Stimulated activated naive CD8-positive, alpha-beta T cell treated with anti-CD3 and anti-CD28 coated beads, Interleukin-15, amount 100 ng/mL, for 72 hours (primary cell): Measurements from ENCODE around the gene TBCE.
"Not testable (repeated sequence)": the region's sequence is repeated elsewhere in the genome, so short reads cannot be mapped to it uniquely, and the experiment has no call there.

Experiments
- ATAC-seq: fragments of 150-1000 bp; cut with Tn5 transposase; 2 replicates; pipeline ENCODE4 v1.10.0; 2021; ENCODE audit warnings: mild to moderate bottlenecking, moderate library complexity
- DNase-seq, 2 donors: peaks; one replicate each; pipeline ENCODE4 v3.0.0; 2021 to 2022
- H3K27ac Mint-ChIP-seq, 2 donors: one replicate each; pipeline ENCODE4 v1.8.0; 2022; ENCODE audit warnings: mild to moderate bottlenecking in 2 of 2, mixed read lengths in 2 of 2, moderate library complexity in 2 of 2
- H3K27me3 Mint-ChIP-seq: one replicate; pipeline ENCODE4 v1.8.0; 2022; ENCODE audit warnings: mixed read lengths
- H3K4me1 Mint-ChIP-seq: one replicate; pipeline ENCODE4 v1.8.0; 2022; ENCODE audit warnings: mild to moderate bottlenecking, mixed read lengths
- H3K4me3 Mint-ChIP-seq, 2 donors: one replicate each; pipeline ENCODE4 v1.8.0; 2022; ENCODE audit warnings: mild to moderate bottlenecking in 2 of 2, mixed read lengths in 2 of 2, moderate library complexity in 1 of 2
- H3K9me3 Mint-ChIP-seq, 2 donors: one replicate each; pipeline ENCODE4 v1.8.0; 2022; ENCODE audit warnings: mixed read lengths in 2 of 2

TBCE gene

DNA sequence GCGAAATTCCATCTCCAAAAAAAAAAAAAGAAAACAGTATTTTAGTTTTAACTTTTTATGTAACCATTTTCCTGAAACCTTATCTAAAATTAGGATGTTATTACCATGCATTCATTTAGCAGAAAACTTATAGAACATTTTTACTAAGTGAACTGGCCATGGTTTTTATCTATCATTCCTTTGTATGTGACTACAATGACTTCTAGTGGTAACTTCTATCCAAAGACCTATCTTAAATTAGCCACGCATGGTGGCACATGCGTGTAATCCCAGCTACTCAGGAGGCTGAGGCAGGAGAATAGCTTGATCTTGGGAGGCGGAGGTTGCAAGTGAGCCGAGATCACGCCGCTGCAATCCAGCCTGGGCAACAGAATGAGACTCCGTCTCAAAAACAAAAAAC is 27.5 kb upstream of the TBCE start:
- Mint-ChIP-seq H3K27me3 (no peaks in the 10 kb centered on the region), H3K9me3 (no peaks in the 10 kb centered on the region), H3K4me1 (peaks cover 22% of the 10 kb centered on the region), H3K27ac (peak overlapping the region; percentile 84 to 90), H3K4me3 (no peak overlapping the region)
- DNase-seq, result no peak
- no peak for ATAC-seq

DNA sequence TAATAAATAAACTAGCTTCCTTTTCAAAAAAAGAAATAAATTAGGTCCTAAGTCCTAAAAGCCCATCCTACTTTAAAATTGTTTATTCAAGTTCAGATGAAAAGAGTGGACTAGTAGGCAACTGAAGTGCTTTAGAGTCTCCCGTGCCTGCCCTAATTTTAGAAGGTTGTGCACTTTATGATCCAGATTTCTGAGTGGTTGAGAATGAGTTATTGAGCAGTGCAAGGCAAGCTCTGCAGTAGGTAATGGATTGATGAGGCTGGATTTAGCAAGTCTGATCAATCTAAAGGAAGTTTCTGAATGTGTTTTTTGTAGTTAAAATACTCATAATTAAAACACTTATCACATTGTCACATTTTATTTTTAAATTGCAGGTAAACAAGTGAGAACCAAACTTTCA is 25.9 kb upstream of the TBCE start:
- ATAC-seq (no peak), DNase-seq (no peak)
- Mint-ChIP-seq H3K27ac (peak overlapping the region; percentile 9 to 24), H3K4me1 (peaks cover 17% of the 10 kb centered on the region), H3K4me3 (no peak overlapping the region), H3K27me3 (no peaks in the 10 kb centered on the region), H3K9me3 (no peaks in the 10 kb centered on the region)

DNA sequence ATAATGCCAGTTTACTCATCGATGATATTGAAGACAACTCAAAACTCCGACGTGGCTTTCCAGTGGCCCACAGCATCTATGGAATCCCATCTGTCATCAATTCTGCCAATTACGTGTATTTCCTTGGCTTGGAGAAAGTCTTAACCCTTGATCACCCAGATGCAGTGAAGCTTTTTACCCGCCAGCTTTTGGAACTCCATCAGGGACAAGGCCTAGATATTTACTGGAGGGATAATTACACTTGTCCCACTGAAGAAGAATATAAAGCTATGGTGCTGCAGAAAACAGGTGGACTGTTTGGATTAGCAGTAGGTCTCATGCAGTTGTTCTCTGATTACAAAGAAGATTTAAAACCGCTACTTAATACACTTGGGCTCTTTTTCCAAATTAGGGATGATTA is 25.2 kb upstream of the TBCE start:
- DNase-seq (no peak), ATAC-seq (no peak)
- Mint-ChIP-seq H3K27me3 (no peaks in the 10 kb centered on the region), H3K4me1 (peaks cover 11% of the 10 kb centered on the region), H3K9me3 (no peaks in the 10 kb centered on the region), H3K4me3 (no peak overlapping the region), H3K27ac (no peak overlapping the region)

DNA sequence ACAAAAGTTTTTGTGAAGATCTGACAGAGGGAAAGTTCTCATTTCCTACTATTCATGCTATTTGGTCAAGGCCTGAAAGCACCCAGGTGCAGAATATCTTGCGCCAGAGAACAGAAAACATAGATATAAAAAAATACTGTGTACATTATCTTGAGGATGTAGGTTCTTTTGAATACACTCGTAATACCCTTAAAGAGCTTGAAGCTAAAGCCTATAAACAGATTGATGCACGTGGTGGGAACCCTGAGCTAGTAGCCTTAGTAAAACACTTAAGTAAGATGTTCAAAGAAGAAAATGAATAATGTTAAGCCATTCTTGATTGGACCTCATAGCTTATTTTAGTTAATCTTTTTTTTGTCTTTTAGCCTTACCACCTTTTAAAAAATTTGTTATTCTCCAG is 24.8 kb upstream of the TBCE start:
- ATAC-seq (no peak), DNase-seq (no peak)
- no peaks in the 10 kb centered on the region for H3K27me3 Mint-ChIP-seq
- no peak overlapping the region for H3K4me3 Mint-ChIP-seq
- no peak overlapping the region for H3K27ac Mint-ChIP-seq
- no peaks in the 10 kb centered on the region for H3K9me3 Mint-ChIP-seq
- peaks cover 9% of the 10 kb centered on the region for H3K4me1 Mint-ChIP-seq

DNA sequence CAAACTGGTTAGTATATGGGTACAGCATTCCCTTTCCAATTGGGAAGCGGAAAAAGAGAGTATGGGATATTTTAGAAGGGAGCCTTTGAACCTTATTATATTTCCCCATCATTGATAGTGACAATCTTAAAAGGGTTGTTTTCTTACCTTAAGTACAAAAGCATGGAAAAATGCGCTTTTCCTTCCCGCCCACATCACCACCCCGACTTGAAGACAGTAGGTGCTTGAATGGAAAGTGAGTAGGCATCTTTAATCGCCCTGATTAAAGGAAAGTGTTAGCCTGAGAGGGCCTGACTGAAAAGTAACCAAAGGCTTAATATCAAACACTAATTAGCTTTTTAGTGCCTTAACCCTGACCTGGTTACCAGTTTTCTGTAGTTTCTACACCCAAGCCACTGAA is 23.5 kb upstream of the TBCE start:
- Mint-ChIP-seq H3K27me3 (no peaks in the 10 kb centered on the region), H3K27ac (no peak overlapping the region), H3K4me1 (peaks cover 9% of the 10 kb centered on the region), H3K4me3 (no peak overlapping the region), H3K9me3 (no peaks in the 10 kb centered on the region)
- DNase-seq (no peak), ATAC-seq (no peak)

DNA sequence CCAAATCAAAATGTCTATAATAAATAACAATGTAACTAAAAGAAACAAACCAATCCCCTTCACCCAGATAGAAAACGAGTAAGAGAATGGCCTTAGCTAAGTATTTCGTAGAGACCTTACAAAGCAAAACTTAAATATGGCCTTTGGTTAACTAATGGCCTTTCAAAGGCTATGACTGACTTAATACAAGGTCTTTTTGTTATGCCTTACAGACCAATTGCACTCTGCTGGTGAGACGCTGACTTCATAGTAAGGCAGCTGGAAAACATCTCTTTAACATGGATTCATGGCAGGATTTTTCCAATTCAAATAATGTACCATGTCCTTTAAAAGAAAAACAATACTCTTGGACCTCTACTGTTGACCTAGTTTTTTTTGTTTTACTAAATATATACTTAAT is 15.8 kb upstream of the TBCE start:
- Mint-ChIP-seq H3K27ac (no peak overlapping the region), H3K27me3 (no peaks in the 10 kb centered on the region), H3K4me1 (no peaks in the 10 kb centered on the region), H3K9me3 (no peaks in the 10 kb centered on the region), H3K4me3 (no peak overlapping the region)
- no peak for ATAC-seq
- no peak for DNase-seq

DNA sequence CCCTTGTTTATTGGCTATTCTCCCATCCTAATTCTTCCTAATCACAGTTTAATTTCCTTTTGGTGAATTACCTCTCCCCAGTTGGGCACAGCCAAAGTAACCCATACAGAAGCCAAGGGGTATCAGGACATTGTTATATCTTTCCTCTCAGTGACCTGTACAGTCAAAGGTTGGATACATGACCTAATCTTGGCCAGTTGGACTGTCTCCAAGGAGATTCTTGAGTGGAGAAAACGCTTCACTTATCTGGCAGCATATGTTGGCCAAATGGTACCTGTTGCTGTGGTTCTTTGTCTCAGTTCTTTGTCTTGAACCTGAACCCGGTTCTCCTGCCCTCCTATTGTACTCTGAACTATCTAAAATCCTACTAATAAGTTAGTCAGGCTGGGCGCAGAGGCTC is 15.3 kb upstream of the TBCE start:
- Mint-ChIP-seq H3K9me3 (no peaks in the 10 kb centered on the region), H3K27ac (no peak overlapping the region), H3K4me1 (no peaks in the 10 kb centered on the region), H3K4me3 (no peak overlapping the region), H3K27me3 (peaks cover 2% of the 10 kb centered on the region)
- ATAC-seq (no peak), DNase-seq (no peak)

DNA sequence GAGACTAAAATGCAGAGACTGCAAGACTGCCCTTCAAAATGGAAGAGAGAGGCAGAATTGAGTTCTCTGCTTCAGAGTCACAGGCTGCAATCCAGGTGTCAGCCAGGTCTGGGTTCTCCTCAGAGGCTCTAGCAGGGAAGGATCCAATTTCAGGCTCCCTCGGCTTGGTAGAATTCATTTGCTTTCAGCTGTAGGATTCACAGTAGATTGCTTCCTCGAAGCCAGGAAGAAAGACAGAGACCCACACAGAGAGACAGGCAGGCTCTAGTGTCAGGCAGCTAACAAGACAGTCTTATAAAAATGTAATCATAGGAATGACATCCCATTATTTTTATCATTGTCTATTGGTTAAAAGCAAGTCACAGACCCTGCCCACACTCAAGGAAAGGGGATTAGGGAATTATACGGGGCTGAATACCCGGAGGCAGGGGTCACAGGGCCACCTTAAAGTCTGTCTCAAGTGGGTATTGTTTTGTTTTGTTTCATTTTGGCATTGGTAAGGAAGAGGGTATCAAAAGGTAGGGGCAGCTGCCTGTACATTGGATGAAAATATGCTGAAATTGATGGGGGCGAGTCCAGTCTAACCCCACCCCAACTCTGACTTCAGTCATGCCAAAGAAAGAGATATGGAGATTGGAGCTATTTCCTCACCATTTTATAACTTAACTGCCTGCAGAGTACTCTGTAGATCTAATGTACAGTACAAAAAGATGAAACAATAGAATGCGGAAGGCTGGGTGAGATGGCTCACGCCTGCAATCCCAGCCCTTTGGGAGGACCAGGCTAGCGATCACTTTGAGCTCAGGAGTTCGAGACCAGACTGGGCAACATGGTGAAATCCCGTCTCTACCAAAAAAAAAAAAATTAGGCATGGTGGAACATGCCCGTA is 9.5 kb upstream of the TBCE start:
- Mint-ChIP-seq H3K4me1 (no peaks in the 10 kb centered on the region), H3K9me3 (no peaks in the 10 kb centered on the region)
- no peak for DNase-seq

DNA sequence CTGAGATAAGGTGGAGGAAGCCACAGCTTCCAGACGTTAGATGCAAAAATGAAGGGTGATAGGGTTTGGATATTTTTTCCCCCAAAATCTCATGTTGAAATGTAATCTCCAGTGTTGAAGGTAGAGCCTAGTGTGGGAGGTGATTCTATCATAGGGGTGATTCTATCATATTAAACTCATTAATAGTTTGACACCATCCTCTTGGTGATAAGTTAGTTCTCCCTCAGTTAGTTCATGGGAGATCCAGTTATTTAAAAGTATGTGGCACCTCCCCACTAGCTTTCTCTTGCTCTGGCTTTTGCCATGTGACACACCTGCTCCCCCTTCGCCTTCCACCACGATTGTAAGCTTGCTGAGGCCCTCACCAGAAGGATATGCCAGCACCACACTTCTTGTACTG is 8.3 kb upstream of the TBCE start:
- DNase-seq, result no peak
- peaks cover 10% of the 10 kb centered on the region for H3K27me3 Mint-ChIP-seq
- no peak overlapping the region for H3K27ac Mint-ChIP-seq
- ATAC-seq, result no peak
- no peak overlapping the region for H3K4me3 Mint-ChIP-seq
- H3K4me1 Mint-ChIP-seq, result no peaks in the 10 kb centered on the region
- H3K9me3 Mint-ChIP-seq, result no peaks in the 10 kb centered on the region

More for the DNA sequence above, 9.5 kb upstream of the TBCE start:
- Mint-ChIP-seq H3K27me3 (peaks cover 10% of the 10 kb centered on the region), H3K27ac (no peak overlapping the region), H3K4me3 (no peak overlapping the region)
- no peak for ATAC-seq

DNA sequence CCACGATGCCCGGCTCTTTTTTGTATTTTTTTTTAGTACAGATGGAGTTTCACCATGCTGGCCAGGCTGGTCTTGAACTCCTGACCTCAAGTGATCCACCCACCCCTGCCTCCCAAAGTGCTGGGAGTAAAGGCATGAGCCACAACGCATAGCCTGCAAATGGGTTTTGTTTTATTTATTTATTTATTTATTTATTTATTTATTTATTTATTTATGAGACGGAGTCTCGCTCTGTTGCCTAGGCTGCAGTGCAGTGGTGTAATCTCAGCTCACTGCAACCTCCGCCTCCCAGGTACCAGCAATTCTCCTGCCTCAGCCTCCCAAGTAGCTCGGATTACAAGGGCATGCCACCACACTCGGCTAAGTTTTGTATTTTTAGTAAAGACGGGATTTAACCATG is 3.0 kb upstream of the TBCE start:
- peaks cover 27% of the 10 kb centered on the region for H3K4me1 Mint-ChIP-seq
- not testable (repeated sequence) for H3K4me3 Mint-ChIP-seq, ATAC-seq, H3K27me3 Mint-ChIP-seq, DNase-seq, H3K9me3 Mint-ChIP-seq, H3K27ac Mint-ChIP-seq

DNA sequence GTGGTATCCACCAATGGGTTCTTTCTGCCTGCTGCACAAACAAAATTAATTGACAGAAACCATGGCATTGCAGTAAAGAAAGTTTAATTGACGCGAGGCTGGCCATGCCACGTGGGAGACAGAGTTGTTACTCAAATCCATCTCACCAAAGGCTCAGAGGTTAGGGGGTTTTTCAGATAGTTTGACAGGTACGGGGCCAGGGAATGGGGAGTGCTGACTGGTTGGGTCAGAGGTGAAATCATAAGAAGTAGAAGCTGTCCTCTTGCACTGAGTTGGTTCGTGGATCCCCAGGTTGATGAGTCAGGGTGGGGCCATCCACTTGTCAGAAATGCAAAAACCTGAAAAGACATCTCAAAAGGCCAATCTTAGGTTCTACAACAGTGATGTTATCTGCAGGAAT is 941 bp upstream of the TBCE start:
- Mint-ChIP-seq H3K27ac (peak overlapping the region in 1 of 2 donors; percentile 86), H3K27me3 (no peaks in the 10 kb centered on the region), H3K4me3 (peak overlapping the region; percentile 98 to 99), H3K4me1 (peaks cover 27% of the 10 kb centered on the region), H3K9me3 (no peaks in the 10 kb centered on the region)
- ATAC-seq (peak; percentile 80), DNase-seq (peak; percentile 15 to 65)

DNA sequence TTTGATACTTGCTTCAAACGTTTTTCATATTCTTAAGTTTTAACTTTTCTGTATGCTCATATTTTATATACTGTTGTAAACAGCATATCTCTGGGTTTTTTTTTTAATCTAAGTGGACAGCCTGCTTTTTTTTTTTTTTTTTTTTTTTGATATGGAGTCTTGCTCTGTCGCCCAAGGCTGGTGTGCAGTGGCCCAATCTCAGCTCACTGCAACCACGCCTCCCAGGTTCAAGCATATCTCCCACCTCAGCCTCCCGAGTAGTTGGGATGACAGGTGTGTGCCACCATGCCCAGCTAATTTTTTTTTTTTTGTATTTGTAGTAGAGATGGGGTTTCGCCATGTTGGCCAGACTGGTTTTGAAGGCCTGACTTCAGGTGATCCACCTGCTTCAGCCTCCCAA is 1.2 kb downstream of the TBCE start:
- no peak for ATAC-seq
- H3K4me1 Mint-ChIP-seq, result peaks cover 27% of the 10 kb centered on the region
- H3K27me3 Mint-ChIP-seq, result no peaks in the 10 kb centered on the region
- no peaks in the 10 kb centered on the region for H3K9me3 Mint-ChIP-seq
- peak overlapping the region; percentile 98 to 99 for H3K4me3 Mint-ChIP-seq
- no peak overlapping the region for H3K27ac Mint-ChIP-seq
- no peak for DNase-seq

DNA sequence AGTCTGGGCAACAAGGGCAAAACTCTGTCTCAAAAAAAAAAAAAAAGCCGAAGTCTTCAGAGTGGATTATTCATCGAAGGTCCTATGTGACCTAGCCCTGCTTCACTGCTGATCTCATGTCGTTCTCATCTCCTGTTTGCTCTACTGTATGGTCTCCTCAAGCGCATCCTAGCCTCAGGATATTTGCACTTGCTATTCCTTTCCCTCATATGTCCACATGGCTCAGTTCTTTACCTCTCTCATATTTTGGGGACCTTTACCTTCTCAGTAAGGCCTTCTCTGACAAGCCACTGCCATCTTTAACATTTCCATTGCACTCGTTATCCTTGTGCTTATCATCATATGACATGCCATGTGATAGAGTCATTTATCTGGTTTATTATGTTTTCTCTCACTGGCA is 2.6 kb downstream of the TBCE start:
- no peak overlapping the region for H3K4me3 Mint-ChIP-seq
- H3K4me1 Mint-ChIP-seq, result peaks cover 33% of the 10 kb centered on the region
- no peaks in the 10 kb centered on the region for H3K27me3 Mint-ChIP-seq
- no peak overlapping the region for H3K27ac Mint-ChIP-seq
- H3K9me3 Mint-ChIP-seq, result no peaks in the 10 kb centered on the region
- no peak for ATAC-seq
- no peak for DNase-seq

DNA sequence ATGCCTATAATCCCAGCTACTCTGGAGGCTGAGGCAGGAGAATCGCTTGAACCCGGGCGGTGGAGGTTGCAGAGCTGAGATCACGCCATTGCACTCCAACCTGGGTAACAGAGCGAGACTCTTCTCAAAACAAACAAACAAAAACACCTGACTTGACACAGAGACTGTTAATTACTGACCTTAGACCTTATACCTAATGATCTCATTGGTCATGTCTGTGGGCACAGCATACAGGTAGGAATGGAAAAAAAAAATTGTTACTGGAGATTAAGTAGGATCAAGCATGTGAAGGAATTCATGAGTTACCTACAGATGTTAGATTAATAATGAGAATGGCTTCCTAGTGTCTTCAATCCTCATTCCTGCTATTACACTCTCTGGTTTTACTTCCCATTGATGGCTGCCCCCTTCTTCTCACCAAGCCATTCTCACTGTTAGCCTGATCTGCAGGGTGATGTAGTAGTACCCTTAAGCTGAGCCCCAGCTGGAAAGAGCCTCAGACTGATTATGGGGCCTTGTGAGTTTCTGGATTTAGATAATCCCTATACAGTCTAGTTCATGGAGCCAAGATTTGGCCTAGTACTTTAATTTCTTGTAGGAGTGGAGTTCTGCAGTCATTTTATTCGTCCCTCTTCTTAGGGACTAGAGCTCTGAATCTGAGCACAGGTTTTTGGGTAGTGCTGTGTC is 8.8 kb downstream of the TBCE start:
- no peaks in the 10 kb centered on the region for H3K9me3 Mint-ChIP-seq
- H3K27me3 Mint-ChIP-seq, result no peaks in the 10 kb centered on the region
- peak overlapping the region in 1 of 2 donors; percentile 92 for H3K27ac Mint-ChIP-seq
- no peak overlapping the region for H3K4me3 Mint-ChIP-seq
- H3K4me1 Mint-ChIP-seq, result peaks cover 6% of the 10 kb centered on the region
- no peak for ATAC-seq
- no peak for DNase-seq

DNA sequence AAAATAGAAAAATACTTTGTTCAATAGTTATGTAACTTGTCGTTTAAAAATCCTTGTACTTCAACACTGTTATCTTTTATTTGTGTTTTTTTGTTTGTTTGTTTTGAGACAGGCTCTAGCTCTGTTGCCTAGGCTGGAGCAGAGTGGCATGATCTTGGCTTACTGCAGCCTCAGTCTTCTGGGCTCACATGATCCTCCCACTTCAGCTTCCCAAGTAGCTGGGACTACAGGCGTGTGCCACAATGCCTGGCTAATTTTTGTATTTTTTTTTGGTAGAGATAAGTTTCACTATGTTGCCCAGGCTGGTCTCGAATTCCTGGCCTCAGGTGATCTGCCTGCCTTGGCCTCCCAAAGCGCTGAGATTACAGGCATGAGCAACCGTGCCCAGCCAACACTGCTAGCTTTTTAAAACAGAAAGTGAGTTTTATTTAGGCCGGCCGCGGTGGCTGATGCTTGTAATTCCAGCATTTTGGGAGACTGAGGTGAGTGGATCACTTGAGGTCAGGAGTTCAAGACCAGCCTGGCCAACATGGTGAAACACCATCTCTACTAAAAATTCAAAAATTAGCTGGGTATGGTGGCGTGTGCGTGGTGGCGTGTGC is 11.0 kb downstream of the TBCE start:
- not testable (repeated sequence) for H3K9me3 Mint-ChIP-seq, ATAC-seq, H3K27ac Mint-ChIP-seq, DNase-seq, H3K27me3 Mint-ChIP-seq, H3K4me3 Mint-ChIP-seq, H3K4me1 Mint-ChIP-seq
